Glutamatergic neuron (in vitro differentiated cells): ENCODE results near the gene PLBD1. TPM values are rescaled to one million over a fixed set of nuclear protein-coding genes. Genes with fewer than 3 reads are reported as not detected.

Experiments
- DNase-seq: peaks from one replicate; pipeline ENCODE4 v3.0.0; 2022
- H3K27ac Mint-ChIP-seq: one replicate; pipeline ENCODE4 v1.8.0; 2020; ENCODE audit warnings: mild to moderate bottlenecking, mixed read lengths, inconsistent platforms; ENCODE audit not compliant: unreplicated experiment
- H3K27me3 Mint-ChIP-seq: one replicate; pipeline ENCODE4 v1.8.0; 2020; ENCODE audit warnings: mild to moderate bottlenecking, moderate library complexity, mixed read lengths, inconsistent platforms; ENCODE audit not compliant: unreplicated experiment
- H3K36me3 Mint-ChIP-seq: one replicate; pipeline ENCODE4 v1.8.0; 2020; ENCODE audit warnings: mild to moderate bottlenecking, mixed read lengths, inconsistent platforms; ENCODE audit not compliant: unreplicated experiment
- H3K4me1 Mint-ChIP-seq: one replicate; pipeline ENCODE4 v1.8.0; 2020; ENCODE audit warnings: mild to moderate bottlenecking, low read depth, mixed read lengths, inconsistent platforms; ENCODE audit not compliant: unreplicated experiment
- H3K4me3 Mint-ChIP-seq: one replicate; pipeline ENCODE4 v1.8.0; 2020; ENCODE audit warnings: mild to moderate bottlenecking, mixed read lengths, inconsistent platforms; ENCODE audit not compliant: unreplicated experiment
- H3K9me3 Mint-ChIP-seq: one replicate; pipeline ENCODE4 v1.8.0; 2020; ENCODE audit warnings: mild to moderate bottlenecking, moderate library complexity, mixed read lengths, inconsistent platforms; ENCODE audit not compliant: unreplicated experiment
- CTCF ChIP-seq: fragments of 200-600 bp; sonication (generic); IDR thresholded peaks from one replicate; pipeline ENCODE4 v1.5.0; 2021; ENCODE audit not compliant: partially characterized antibody, unreplicated experiment
- total RNA-seq: library from RNA; stranded (reverse); fragmentation: NEBNext Ultra II Directional; extraction: Animal tissue kit (Norgen Biotek cat#: 25700); gene quantifications from one replicate; pipeline ENCODE4 v1.2.1, GENCODE V29; 2021; ENCODE audit not compliant: unreplicated experiment

PLBD1 gene
- total RNA-seq, 1 donor from 2014 or later = 0.32 TPM

- DNase-seq = no peak
- no peaks in the 10 kb centered on the region for H3K36me3 Mint-ChIP-seq
- no peak overlapping the region for H3K4me3 Mint-ChIP-seq
- H3K4me1 Mint-ChIP-seq = peaks cover 2% of the 10 kb centered on the region
- no peaks in the 10 kb centered on the region for H3K27me3 Mint-ChIP-seq
- no peak overlapping the region for H3K27ac Mint-ChIP-seq
- H3K9me3 Mint-ChIP-seq = peaks cover 4% of the 10 kb centered on the region
- no peak for TF ChIP-seq CTCF
Observed at GRCh38 chr12:14560904-14561574, 6.6 kb downstream of the PLBD1 start.

DNA sequence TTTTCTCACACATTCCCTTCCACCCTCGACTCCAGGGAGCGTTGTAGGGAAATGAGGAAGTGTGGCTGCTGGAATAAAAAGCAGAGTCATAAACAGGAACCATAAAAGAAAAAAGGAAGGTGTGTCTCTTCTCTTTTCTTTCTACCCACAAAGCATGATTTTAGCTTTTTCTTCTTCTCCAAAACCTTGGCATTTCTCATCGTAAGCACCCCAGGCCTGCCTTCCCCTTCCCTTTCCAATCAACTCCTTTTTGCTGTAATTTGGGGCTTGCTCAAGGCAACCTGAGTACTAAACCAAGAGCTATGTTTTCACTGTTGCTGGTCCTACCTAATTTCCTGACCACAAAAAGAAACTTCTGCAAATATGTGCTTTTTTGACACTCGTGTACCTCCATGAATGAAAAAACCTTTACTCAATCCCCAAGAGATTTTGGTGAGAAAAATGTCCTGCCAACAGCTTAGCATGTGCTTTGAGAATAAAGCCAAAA lies 9.2 kb downstream of the PLBD1 start:
- TF ChIP-seq CTCF = no peak
- H3K4me3 Mint-ChIP-seq = no peak overlapping the region
- peaks cover 1% of the 10 kb centered on the region for H3K9me3 Mint-ChIP-seq

GRCh38 chr12:14557966-14558365 lies 9.7 kb downstream of the PLBD1 start:
- Mint-ChIP-seq H3K36me3 (no peaks in the 10 kb centered on the region), H3K4me1 (no peaks in the 10 kb centered on the region), H3K27me3 (no peaks in the 10 kb centered on the region), H3K9me3 (peaks cover 1% of the 10 kb centered on the region), H3K27ac (no peak overlapping the region), H3K4me3 (no peak overlapping the region)
- TF ChIP-seq CTCF = no peak
- no peak for DNase-seq

More for the DNA sequence above, 9.2 kb downstream of the PLBD1 start:
- H3K4me1 Mint-ChIP-seq = no peaks in the 10 kb centered on the region
- DNase-seq = no peak
- H3K27ac Mint-ChIP-seq = no peak overlapping the region
- no peaks in the 10 kb centered on the region for H3K27me3 Mint-ChIP-seq
- no peaks in the 10 kb centered on the region for H3K36me3 Mint-ChIP-seq

DNA sequence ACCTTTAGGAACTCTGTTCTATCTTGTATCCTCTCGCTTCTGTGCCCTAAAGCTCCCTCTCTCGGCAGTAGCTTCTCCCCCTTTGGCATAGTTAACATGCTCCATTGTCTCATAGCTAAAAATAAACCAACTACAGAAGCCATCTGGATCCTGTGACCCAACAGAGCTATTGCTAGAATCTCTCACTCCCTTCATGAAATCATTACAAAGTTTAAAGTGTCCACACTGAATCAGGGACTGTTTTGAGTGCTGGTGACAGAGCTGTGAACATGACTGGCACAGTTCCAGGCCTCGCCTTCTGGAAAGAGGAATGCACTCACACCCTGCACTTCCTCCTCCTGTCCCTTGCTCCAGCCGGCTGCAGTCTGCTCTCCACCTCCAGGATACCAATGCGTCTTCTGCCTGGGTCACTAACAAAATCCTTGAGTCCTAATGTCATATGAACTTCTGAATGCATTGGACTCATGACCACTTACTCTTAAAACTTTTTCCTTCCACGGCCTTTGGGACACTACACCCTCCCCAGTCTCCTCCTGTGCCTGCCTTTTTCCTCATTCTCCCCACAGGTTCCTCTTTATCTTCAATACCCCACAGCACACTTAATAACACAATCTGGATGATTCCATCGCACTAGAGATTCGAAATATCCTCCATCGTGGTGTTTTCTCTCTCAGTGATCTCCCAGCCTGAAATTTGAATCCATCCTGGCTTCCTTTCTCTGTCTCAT lies 13.2 kb downstream of the PLBD1 start:
- Mint-ChIP-seq H3K27me3 (no peaks in the 10 kb centered on the region), H3K27ac (no peak overlapping the region), H3K4me3 (no peak overlapping the region), H3K4me1 (no peaks in the 10 kb centered on the region), H3K36me3 (no peaks in the 10 kb centered on the region), H3K9me3 (no peaks in the 10 kb centered on the region)
- no peak for DNase-seq
- TF ChIP-seq CTCF = no peak

GRCh38 chr12:14548609-14549008 lies 19.1 kb downstream of the PLBD1 start:
- TF ChIP-seq CTCF = no peak
- H3K27me3 Mint-ChIP-seq = no peaks in the 10 kb centered on the region

More at GRCh38 chr12:14548609-14549008, 19.1 kb downstream of the PLBD1 start:
- no peak overlapping the region for H3K4me3 Mint-ChIP-seq
- no peaks in the 10 kb centered on the region for H3K4me1 Mint-ChIP-seq
- H3K27ac Mint-ChIP-seq = no peak overlapping the region
- no peaks in the 10 kb centered on the region for H3K9me3 Mint-ChIP-seq
- H3K36me3 Mint-ChIP-seq = no peaks in the 10 kb centered on the region
- DNase-seq = no peak
